ENCODE measurements around the gene MYO16. TPM values are rescaled to one million over a fixed set of nuclear protein-coding genes. Genes with fewer than 3 reads are reported as not detected.

MYO16 gene
- total RNA-seq, 4 donors from 2014 or later = under 0.01 to 0.21 TPM; not detected in 2

GRCh38 chr13:109126178-109126577 lies 496.8 kb downstream of the MYO16 start:
- Histone ChIP-seq H3K9me3 (no peaks in the 10 kb centered on the region), H3K4me3 (no peak overlapping the region), H3K27me3 (no peaks in the 10 kb centered on the region), H3K36me3 (no peaks in the 10 kb centered on the region), H3K27ac (no peak overlapping the region), H3K4me1 (no peaks in the 10 kb centered on the region)
- WGBS, 2 donors = 83 to 87% methylated on average over 5 of the region's 5 CpGs
- TF ChIP-seq EP300 (IDR thresholded peaks at IDR 0.05) (no peak), POLR2A (IDR thresholded peaks at IDR 0.05) (no peak), CTCF (IDR thresholded peaks at IDR 0.05) (no peak)
- DNase-seq (ENCODE audit: low spot score in 2 of 2) = no peak

GRCh38 chr13:109126891-109127641 lies 497.7 kb downstream of the MYO16 start:
- TF ChIP-seq EP300 (IDR thresholded peaks at IDR 0.05) = no peak
- no peak for TF ChIP-seq CTCF (IDR thresholded peaks at IDR 0.05)
- no peak for TF ChIP-seq POLR2A (IDR thresholded peaks at IDR 0.05)
- Histone ChIP-seq H3K9me3 (no peaks in the 10 kb centered on the region), H3K27ac (no peak overlapping the region), H3K4me3 (no peak overlapping the region), H3K27me3 (no peaks in the 10 kb centered on the region), H3K36me3 (no peaks in the 10 kb centered on the region), H3K4me1 (no peaks in the 10 kb centered on the region)
- DNase-seq (ENCODE audit: low spot score in 2 of 2) = no peak
- 93% methylated on average over 34 of the region's 34 CpGs for whole genome bisulfite sequencing, 2 donors

- Histone ChIP-seq H3K4me3 (no peak overlapping the region), H3K36me3 (no peaks in the 10 kb centered on the region), H3K27me3 (no peaks in the 10 kb centered on the region), H3K4me1 (no peaks in the 10 kb centered on the region), H3K27ac (no peak overlapping the region), H3K9me3 (no peaks in the 10 kb centered on the region)
- 84 to 85% methylated on average over 6 of the region's 6 CpGs for WGBS, 2 donors
- DNase-seq (ENCODE audit: low spot score in 2 of 2) = no peak
- TF ChIP-seq POLR2A (IDR thresholded peaks at IDR 0.05) (no peak), CTCF (IDR thresholded peaks at IDR 0.05) (no peak), EP300 (IDR thresholded peaks at IDR 0.05) (no peak)
These were observed 498.7 kb downstream of the MYO16 start for GRCh38 chr13:109128121-109128520.

GRCh38 chr13:109130093-109130835 lies 500.9 kb downstream of the MYO16 start:
- Histone ChIP-seq H3K27me3 (no peaks in the 10 kb centered on the region), H3K9me3 (no peaks in the 10 kb centered on the region), H3K36me3 (no peaks in the 10 kb centered on the region), H3K4me1 (no peaks in the 10 kb centered on the region), H3K27ac (no peak overlapping the region), H3K4me3 (no peak overlapping the region)
- TF ChIP-seq POLR2A (IDR thresholded peaks at IDR 0.05) (no peak), EP300 (IDR thresholded peaks at IDR 0.05) (no peak), CTCF (IDR thresholded peaks at IDR 0.05) (no peak)
- WGBS, 2 donors = 86 to 93% methylated on average over 6 of the region's 6 CpGs
- no peak for DNase-seq (ENCODE audit: low spot score in 2 of 2)

- Histone ChIP-seq H3K4me3 (no peak overlapping the region), H3K9me3 (no peaks in the 10 kb centered on the region), H3K4me1 (no peaks in the 10 kb centered on the region), H3K36me3 (no peaks in the 10 kb centered on the region), H3K27me3 (no peaks in the 10 kb centered on the region), H3K27ac (no peak overlapping the region)
- no peak for DNase-seq (ENCODE audit: low spot score in 2 of 2)
- TF ChIP-seq POLR2A (IDR thresholded peaks at IDR 0.05) (no peak), EP300 (IDR thresholded peaks at IDR 0.05) (no peak), CTCF (IDR thresholded peaks at IDR 0.05) (no peak)
- 43 to 45% methylated on average over 10 of the region's 10 CpGs for WGBS, 2 donors
These were observed 502.4 kb downstream of the MYO16 start for GRCh38 chr13:109131698-109132257.

Data from tibial nerve (tissue), 4 donors.